Measurements from ENCODE around the gene CCDC127.
"Not testable (repeated sequence)": the region's sequence is repeated elsewhere in the genome, so short reads cannot be mapped to it uniquely, and the experiment has no call there.

Gene CCDC127

GRCh38 chr5:233426-233825 lies 15.5 kb upstream of the CCDC127 start:
- not testable (repeated sequence) for DNase-seq

- DNase-seq = no peak
These were observed 13.7 kb upstream of the CCDC127 start for GRCh38 chr5:231661-232060.

- DNase-seq = no peak
These were observed 12.8 kb upstream of the CCDC127 start for GRCh38 chr5:230711-231110.

- DNase-seq = no peak
These were observed 10.9 kb upstream of the CCDC127 start for GRCh38 chr5:228886-229285.

- not testable (repeated sequence) for DNase-seq
These were observed 9.4 kb upstream of the CCDC127 start for GRCh38 chr5:227375-227774.

- no peak for DNase-seq
These were observed 7.4 kb upstream of the CCDC127 start for GRCh38 chr5:225334-225733.

GRCh38 chr5:223791-224190 lies 5.8 kb upstream of the CCDC127 start:
- DNase-seq = no peak

GRCh38 chr5:222951-223715 lies 5.2 kb upstream of the CCDC127 start:
- not testable (repeated sequence) for DNase-seq

- no peak for DNase-seq
These were observed 2.0 kb upstream of the CCDC127 start for GRCh38 chr5:219991-220390.

- no peak for DNase-seq
These were observed 1.5 kb upstream of the CCDC127 start for GRCh38 chr5:219460-219863.

GRCh38 chr5:218457-219291 lies 721 bp upstream of the CCDC127 start:
- peak; percentile 56 for DNase-seq

- not testable (repeated sequence) for DNase-seq
These were observed 1.9 kb downstream of the CCDC127 start for GRCh38 chr5:216076-216475.

GRCh38 chr5:215256-215655 lies 2.7 kb downstream of the CCDC127 start:
- not testable (repeated sequence) for DNase-seq

GRCh38 chr5:213803-214395 lies 4.1 kb downstream of the CCDC127 start:
- no peak for DNase-seq

- no peak for DNase-seq
These were observed 9.4 kb downstream of the CCDC127 start for GRCh38 chr5:208449-209114.

GRCh38 chr5:207599-207998 lies 10.4 kb downstream of the CCDC127 start:
- no peak for DNase-seq

GRCh38 chr5:206927-207536 lies 10.9 kb downstream of the CCDC127 start:
- no peak for DNase-seq

- no peak for DNase-seq
These were observed 11.5 kb downstream of the CCDC127 start for GRCh38 chr5:206406-206805.

GRCh38 chr5:204966-205670 lies 12.8 kb downstream of the CCDC127 start:
- DNase-seq = no peak

- no peak for DNase-seq
These were observed 13.5 kb downstream of the CCDC127 start for GRCh38 chr5:204462-204861.

- DNase-seq = no peak
These were observed 14.0 kb downstream of the CCDC127 start for GRCh38 chr5:204001-204400.

Measured in right forelimb (tissue), 1 donor.